Lower lobe of right lung (tissue), 2 donors: Measurements from ENCODE around the gene SLC39A8. TPM values are rescaled to one million over a fixed set of nuclear protein-coding genes. Genes with fewer than 3 reads are reported as not detected.

Experiments used
- ATAC-seq, 2 donors: fragments of 200-7000 bp; cut with Tn5 transposase; one replicate each; pipeline ENCODE4 v1.9.1; 2020 to 2022; ENCODE audit warnings: mild to moderate bottlenecking in 2 of 2, moderate library complexity in 2 of 2
- DNase-seq: peaks from one replicate; pipeline ENCODE4 v3.0.0-alpha.2; 2020
- H3K27ac ChIP-seq: fragments of 200-600 bp; one replicate; pipeline ENCODE4 v1.8.0; 2022
- H3K27me3 ChIP-seq: fragments of 200-600 bp; one replicate; pipeline ENCODE4 v1.8.0; 2022; ENCODE audit warnings: low read depth
- H3K36me3 ChIP-seq: fragments of 200-600 bp; one replicate; pipeline ENCODE4 v1.8.0; 2022; ENCODE audit warnings: mild to moderate bottlenecking
- H3K4me1 ChIP-seq: fragments of 200-600 bp; one replicate; pipeline ENCODE4 v1.8.0; 2022
- H3K4me3 ChIP-seq: fragments of 200-600 bp; one replicate; pipeline ENCODE4 v1.8.0; 2022; ENCODE audit warnings: mild to moderate bottlenecking
- H3K9me3 ChIP-seq: fragments of 200-600 bp; one replicate; pipeline ENCODE4 v1.8.0; 2022
- intact Hi-C: fragments of 100-400 bp; cut with DNase I; formaldehyde crosslinking; loops from one replicate; pipeline ENCODE4 v1.11.0; 2022
- total RNA-seq: library from RNA; stranded (reverse); fragmentation: NEBNext Ultra II Directional; extraction: Animal tissue kit (Norgen Biotek cat#: 25700); gene quantifications from one replicate; pipeline ENCODE4 v1.2.1, GENCODE V29; 2021
- TF ChIP-seq, protein P1 (sequence below): fragments of 200-600 bp; IDR thresholded peaks from one replicate; pipeline ENCODE4 v1.8.0; 2022; ENCODE audit warnings: antibody characterized with exemption, mild to moderate bottlenecking
- donor health status: DM: no; HTN: yes; CAD: no; lungs with severe emphysema.

SLC39A8 gene
- total RNA-seq, 1 donor from 2014 or later = 370 TPM

DNA sequence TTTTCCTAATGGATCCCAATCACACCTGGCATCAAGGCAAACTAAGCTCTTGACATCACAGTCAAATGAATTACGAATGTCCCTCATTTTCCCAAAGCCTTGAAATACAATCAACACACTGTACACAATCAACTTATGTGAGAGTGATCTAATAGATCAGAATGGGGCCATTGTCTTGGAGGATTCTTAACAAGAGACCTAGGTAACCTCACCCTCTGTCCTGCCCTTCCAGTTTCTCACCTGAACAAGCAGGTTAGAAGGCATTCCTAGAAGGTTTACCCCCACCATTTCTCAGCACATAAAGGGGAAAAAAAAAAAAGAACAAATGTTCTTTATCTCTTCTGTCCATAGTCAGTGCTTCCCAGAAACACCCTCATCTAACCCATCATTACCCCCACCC lies 6.3 kb downstream of the SLC39A8 start:
- H3K27ac ChIP-seq = no peak overlapping the region
- H3K36me3 ChIP-seq = peaks cover 12% of the 10 kb centered on the region
- H3K4me3 ChIP-seq = peak overlapping the region; percentile 73
- TF ChIP-seq, protein P1, sequence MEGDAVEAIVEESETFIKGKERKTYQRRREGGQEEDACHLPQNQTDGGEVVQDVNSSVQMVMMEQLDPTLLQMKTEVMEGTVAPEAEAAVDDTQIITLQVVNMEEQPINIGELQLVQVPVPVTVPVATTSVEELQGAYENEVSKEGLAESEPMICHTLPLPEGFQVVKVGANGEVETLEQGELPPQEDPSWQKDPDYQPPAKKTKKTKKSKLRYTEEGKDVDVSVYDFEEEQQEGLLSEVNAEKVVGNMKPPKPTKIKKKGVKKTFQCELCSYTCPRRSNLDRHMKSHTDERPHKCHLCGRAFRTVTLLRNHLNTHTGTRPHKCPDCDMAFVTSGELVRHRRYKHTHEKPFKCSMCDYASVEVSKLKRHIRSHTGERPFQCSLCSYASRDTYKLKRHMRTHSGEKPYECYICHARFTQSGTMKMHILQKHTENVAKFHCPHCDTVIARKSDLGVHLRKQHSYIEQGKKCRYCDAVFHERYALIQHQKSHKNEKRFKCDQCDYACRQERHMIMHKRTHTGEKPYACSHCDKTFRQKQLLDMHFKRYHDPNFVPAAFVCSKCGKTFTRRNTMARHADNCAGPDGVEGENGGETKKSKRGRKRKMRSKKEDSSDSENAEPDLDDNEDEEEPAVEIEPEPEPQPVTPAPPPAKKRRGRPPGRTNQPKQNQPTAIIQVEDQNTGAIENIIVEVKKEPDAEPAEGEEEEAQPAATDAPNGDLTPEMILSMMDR = no peak
- ATAC-seq (no peak), DNase-seq (no peak)
- intact Hi-C loops = no loop called here
- no peaks in the 10 kb centered on the region for H3K9me3 ChIP-seq
- peaks cover 5% of the 10 kb centered on the region for H3K4me1 ChIP-seq
- no peaks in the 10 kb centered on the region for H3K27me3 ChIP-seq

DNA sequence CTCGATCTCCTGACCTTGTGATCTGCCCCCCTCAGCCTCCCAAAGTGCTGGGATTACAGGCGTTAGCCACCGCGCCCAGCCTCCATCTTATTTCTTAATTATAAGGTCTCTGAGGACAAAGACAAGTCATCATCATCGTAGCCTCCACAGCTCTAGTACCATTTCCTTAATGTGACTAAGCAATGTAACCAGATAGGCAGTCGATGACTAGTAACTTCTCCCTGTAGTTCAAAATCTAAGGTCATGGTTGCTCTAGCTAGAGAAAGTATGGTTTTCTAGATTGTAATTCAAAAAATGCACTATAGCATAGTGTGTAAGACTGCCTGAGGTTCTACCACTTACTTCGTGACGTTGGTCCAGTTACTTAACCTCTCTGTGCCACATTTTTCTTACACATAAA lies 6.9 kb downstream of the SLC39A8 start:
- H3K27me3 ChIP-seq = no peaks in the 10 kb centered on the region
- no peaks in the 10 kb centered on the region for H3K9me3 ChIP-seq
- ATAC-seq (no peak), DNase-seq (no peak)
- no peaks in the 10 kb centered on the region for H3K4me1 ChIP-seq
- intact Hi-C loops = no loop called here
- H3K36me3 ChIP-seq = peaks cover 12% of the 10 kb centered on the region
- TF ChIP-seq, protein P1 = no peak
- no peak overlapping the region for H3K27ac ChIP-seq
- no peak overlapping the region for H3K4me3 ChIP-seq

DNA sequence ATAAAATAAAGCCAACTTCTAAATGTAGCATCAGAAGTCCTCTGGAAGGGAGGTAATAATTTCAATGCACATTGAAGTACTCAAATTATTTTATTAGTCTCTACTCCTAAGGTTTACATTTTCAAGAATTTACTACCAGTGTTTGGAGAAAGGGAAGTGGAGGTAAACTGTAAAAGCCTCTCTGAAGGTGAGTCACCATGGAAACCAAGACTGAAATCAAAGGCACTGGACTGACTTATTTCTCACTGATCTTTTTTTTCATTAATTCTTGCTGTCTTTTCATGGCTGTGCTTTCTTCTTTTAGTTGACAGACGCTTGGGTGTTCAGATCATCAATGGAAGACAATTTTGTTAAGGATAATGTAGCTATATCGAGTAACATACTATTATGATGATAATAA lies 9.7 kb downstream of the SLC39A8 start:
- no peaks in the 10 kb centered on the region for H3K4me1 ChIP-seq
- no peak overlapping the region for H3K4me3 ChIP-seq
- no peaks in the 10 kb centered on the region for H3K27me3 ChIP-seq
- DNase-seq (no peak), ATAC-seq (no peak)
- peaks cover 12% of the 10 kb centered on the region for H3K36me3 ChIP-seq
- H3K27ac ChIP-seq = no peak overlapping the region
- H3K9me3 ChIP-seq = no peaks in the 10 kb centered on the region
- intact Hi-C loops = no loop called here
- TF ChIP-seq, protein P1 = no peak

DNA sequence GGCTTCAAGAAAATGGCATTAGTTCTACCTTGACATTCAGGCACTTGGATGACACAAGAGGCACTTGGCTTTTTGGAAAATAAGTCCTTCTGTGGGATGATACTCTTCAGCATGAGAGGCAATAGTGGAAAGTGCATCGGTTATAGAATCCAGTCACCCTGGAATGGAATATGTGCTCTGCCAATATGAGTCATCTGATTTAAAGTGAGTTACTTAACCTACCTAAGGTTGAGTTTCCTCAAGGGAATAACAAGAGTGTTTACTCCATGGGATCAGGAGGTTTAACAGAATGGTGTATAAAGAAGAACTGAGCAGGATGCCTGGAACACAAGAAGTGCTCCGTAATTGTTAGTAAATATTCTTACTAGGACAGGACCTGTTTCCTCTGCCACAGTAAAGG lies 10.7 kb downstream of the SLC39A8 start:
- intact Hi-C loops = no loop called here
- Histone ChIP-seq H3K27ac (no peak overlapping the region), H3K36me3 (peaks cover 12% of the 10 kb centered on the region), H3K27me3 (no peaks in the 10 kb centered on the region), H3K4me1 (no peaks in the 10 kb centered on the region), H3K4me3 (no peak overlapping the region), H3K9me3 (no peaks in the 10 kb centered on the region)
- DNase-seq = no peak
- ATAC-seq = peak; percentile 34 to 68
- TF ChIP-seq, protein P1 = no peak

DNA sequence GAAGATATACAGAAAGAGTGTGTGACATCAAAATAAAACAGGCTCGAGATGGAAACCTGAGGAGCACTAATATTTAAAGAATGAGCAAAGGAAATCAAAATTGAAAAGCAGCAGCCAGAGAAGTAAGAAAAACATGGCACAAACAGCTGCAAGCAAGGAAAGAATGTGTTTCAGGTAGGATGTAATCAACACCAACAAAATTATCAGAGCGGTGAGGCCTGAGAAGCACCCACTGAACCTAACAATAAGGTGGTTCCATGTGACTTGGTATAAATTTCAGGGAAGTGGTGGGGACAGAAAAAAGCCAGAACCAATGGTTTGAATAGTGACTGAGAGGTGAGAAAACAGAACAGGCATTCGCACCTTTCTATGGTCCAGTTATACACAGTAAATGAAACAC lies 11.5 kb downstream of the SLC39A8 start:
- no peak for DNase-seq
- Histone ChIP-seq H3K4me3 (no peak overlapping the region), H3K36me3 (peaks cover 12% of the 10 kb centered on the region), H3K4me1 (no peaks in the 10 kb centered on the region), H3K9me3 (no peaks in the 10 kb centered on the region), H3K27me3 (no peaks in the 10 kb centered on the region), H3K27ac (no peak overlapping the region)
- TF ChIP-seq, protein P1 = no peak
- ATAC-seq = no peak
- intact Hi-C loops = no loop called here

DNA sequence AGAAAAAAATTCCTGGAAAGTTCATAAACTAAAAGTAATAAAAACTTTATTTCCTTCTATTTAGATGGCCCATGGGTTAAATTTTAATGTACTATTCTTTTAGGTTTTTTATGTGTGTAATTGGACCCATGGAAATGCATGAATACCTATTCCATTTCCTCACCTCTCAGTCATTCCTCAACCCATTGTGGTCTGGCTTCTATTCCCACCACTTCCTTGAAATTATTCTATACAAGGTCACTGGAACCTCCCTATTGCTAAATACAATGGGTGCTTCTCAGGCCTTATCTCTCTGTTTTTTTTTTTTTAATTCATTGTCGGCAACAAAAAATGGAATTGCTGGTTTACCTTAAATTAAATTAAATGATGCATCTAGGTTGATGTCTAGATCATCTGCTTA lies 17.2 kb downstream of the SLC39A8 start:
- DNase-seq = no peak
- H3K9me3 ChIP-seq = no peaks in the 10 kb centered on the region
- H3K4me1 ChIP-seq = no peaks in the 10 kb centered on the region
- no peak overlapping the region for H3K4me3 ChIP-seq
- TF ChIP-seq, protein P1 = no peak
- no peaks in the 10 kb centered on the region for H3K27me3 ChIP-seq
- H3K36me3 ChIP-seq = peaks cover 11% of the 10 kb centered on the region
- intact Hi-C loops = no loop called here
- H3K27ac ChIP-seq = no peak overlapping the region
- ATAC-seq = no peak
